Activated CD4-positive, alpha-beta T cell treated with anti-CD3 and anti-CD28 coated beads, Interleukin-2, amount 10 ng/mL, durations not matched to agents 24 days and 14 days (primary cell): Measurements from ENCODE around the gene LTB4R. TPM values are rescaled to one million over a fixed set of nuclear protein-coding genes. Genes with fewer than 3 reads are reported as not detected.
"Not testable (repeated sequence)": the region's sequence is repeated elsewhere in the genome, so short reads cannot be mapped to it uniquely, and the experiment has no call there.

Source experiments
- DNase-seq: peaks from one replicate; pipeline ENCODE4 v3.0.0; 2022
- H3K27ac Mint-ChIP-seq: one replicate; pipeline ENCODE4 v1.8.0; 2022; ENCODE audit warnings: mild to moderate bottlenecking, mixed read lengths
- H3K27me3 Mint-ChIP-seq: one replicate; pipeline ENCODE4 v1.8.0; 2022; ENCODE audit warnings: mixed read lengths
- H3K36me3 Mint-ChIP-seq: one replicate; pipeline ENCODE4 v1.8.0; 2022; ENCODE audit warnings: low read depth, mild to moderate bottlenecking, mixed read lengths
- H3K4me1 Mint-ChIP-seq: one replicate; pipeline ENCODE4 v1.8.0; 2021; ENCODE audit warnings: mixed read lengths
- H3K4me3 Mint-ChIP-seq: one replicate; pipeline ENCODE4 v1.8.0; 2022; ENCODE audit warnings: mild to moderate bottlenecking, moderate library complexity, mixed read lengths
- H3K9me3 Mint-ChIP-seq: one replicate; pipeline ENCODE4 v1.8.0; 2021; ENCODE audit warnings: mixed read lengths
- intact Hi-C: fragments of 100-400 bp; cut with micrococcal nuclease; formaldehyde crosslinking; loops from one replicate; pipeline ENCODE4 v1.15.1; 2023
- total RNA-seq: library from RNA; stranded (reverse); gene quantifications from 2 replicates; pipeline ENCODE4 v1.2.3, GENCODE V29; 2022

The LTB4R gene
- total RNA-seq, 1 donor from 2014 or later = 12.2 TPM

DNA sequence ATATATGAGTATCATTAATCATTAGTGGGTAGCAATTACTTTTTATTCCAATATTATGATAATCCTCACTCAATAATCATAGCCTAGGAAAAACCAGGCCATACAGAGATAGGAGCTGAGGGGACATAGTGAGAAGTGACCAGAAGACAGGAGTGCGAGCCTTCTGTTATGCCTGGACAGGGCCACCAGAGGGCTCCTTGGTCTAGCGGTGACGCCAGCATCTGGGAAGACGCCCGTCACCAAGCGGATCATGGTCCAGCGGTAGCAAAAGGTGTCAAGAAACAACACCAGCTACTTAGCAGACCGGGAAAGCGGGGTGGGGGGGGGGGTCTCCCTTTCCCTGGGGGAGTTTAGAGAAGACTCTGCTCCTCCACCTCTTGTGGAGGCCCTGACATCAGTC, 16.6 kb downstream of the LTB4R start:
- H3K27ac Mint-ChIP-seq, intact Hi-C loops, H3K4me3 Mint-ChIP-seq, H3K36me3 Mint-ChIP-seq, H3K9me3 Mint-ChIP-seq: not testable (repeated sequence)
- H3K27me3 Mint-ChIP-seq = peaks cover 13% of the 10 kb centered on the region
- DNase-seq = peak; percentile 72
- H3K4me1 Mint-ChIP-seq = peaks cover 42% of the 10 kb centered on the region

DNA sequence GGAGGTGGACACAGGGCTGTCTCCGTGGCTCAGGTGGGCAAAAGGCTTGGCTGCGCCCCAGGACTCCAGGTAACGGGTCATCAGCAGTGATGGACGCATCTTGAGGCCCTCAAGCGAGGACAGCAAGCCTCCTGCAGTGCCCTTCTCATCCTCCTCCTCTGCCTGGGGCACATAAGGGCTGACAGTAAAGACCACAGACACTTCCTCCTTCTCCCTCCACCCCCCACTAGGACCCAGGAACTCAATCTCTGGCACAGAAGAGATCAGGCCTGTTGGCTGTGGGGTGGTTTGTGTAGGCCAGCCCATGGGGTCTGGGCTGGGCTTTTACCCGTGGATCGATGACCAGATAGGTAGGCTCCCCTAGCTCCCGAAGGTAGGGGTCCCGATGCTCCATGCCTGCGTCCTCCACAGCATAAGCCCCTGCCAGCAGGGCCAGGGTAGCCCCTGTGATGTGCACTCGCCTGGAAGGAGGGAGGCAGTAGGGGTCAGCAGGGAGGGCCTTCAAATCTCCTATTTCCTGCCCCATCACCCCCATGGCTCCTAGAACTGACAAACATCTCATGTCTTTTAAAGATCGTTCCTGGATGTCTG, 17.9 kb downstream of the LTB4R start:
- intact Hi-C loops = no loop called here
- no peak for DNase-seq
- Mint-ChIP-seq H3K36me3 (no peaks in the 10 kb centered on the region), H3K27ac (no peak overlapping the region), H3K4me3 (no peak overlapping the region), H3K4me1 (peaks cover 47% of the 10 kb centered on the region), H3K27me3 (peaks cover 17% of the 10 kb centered on the region), H3K9me3 (no peaks in the 10 kb centered on the region)

- no peaks in the 10 kb centered on the region for H3K36me3 Mint-ChIP-seq
- no peak overlapping the region for H3K4me3 Mint-ChIP-seq
- H3K27me3 Mint-ChIP-seq = peaks cover 21% of the 10 kb centered on the region
- no peak overlapping the region for H3K27ac Mint-ChIP-seq
- peak; percentile 79 for DNase-seq
- peaks cover 50% of the 10 kb centered on the region for H3K4me1 Mint-ChIP-seq
- intact Hi-C loops = loop anchor here (5.0 kb wide), 1 partner anchor 343 kb away; no protein-coding TSS in a partner anchor
- no peaks in the 10 kb centered on the region for H3K9me3 Mint-ChIP-seq
These were observed 18.4 kb downstream of the LTB4R start for GRCh38 chr14:24329736-24330135.

GRCh38 chr14:24330973-24331674, 19.8 kb downstream of the LTB4R start:
- Mint-ChIP-seq H3K4me1 (peaks cover 55% of the 10 kb centered on the region), H3K36me3 (peaks cover 8% of the 10 kb centered on the region), H3K27me3 (peaks cover 29% of the 10 kb centered on the region), H3K27ac (no peak overlapping the region), H3K4me3 (no peak overlapping the region), H3K9me3 (no peaks in the 10 kb centered on the region)
- no peak for DNase-seq
- intact Hi-C loops = loop anchor here (5.0 kb wide), 1 partner anchor 341 kb away; no protein-coding TSS in a partner anchor

- Mint-ChIP-seq H3K27me3 (peaks cover 33% of the 10 kb centered on the region), H3K4me1 (peaks cover 56% of the 10 kb centered on the region), H3K36me3 (peaks cover 14% of the 10 kb centered on the region), H3K4me3 (peak overlapping the region; percentile 87), H3K9me3 (no peaks in the 10 kb centered on the region), H3K27ac (peak overlapping the region; percentile 26)
- intact Hi-C loops = loop anchor here (1.0 to 5.0 kb wide), 4 partner anchors 21 to 341 kb away; partner anchors contain the start of genes LTB4R and LTB4R2
- no peak for DNase-seq
These were observed 20.5 kb downstream of the LTB4R start for GRCh38 chr14:24331731-24332267.

DNA sequence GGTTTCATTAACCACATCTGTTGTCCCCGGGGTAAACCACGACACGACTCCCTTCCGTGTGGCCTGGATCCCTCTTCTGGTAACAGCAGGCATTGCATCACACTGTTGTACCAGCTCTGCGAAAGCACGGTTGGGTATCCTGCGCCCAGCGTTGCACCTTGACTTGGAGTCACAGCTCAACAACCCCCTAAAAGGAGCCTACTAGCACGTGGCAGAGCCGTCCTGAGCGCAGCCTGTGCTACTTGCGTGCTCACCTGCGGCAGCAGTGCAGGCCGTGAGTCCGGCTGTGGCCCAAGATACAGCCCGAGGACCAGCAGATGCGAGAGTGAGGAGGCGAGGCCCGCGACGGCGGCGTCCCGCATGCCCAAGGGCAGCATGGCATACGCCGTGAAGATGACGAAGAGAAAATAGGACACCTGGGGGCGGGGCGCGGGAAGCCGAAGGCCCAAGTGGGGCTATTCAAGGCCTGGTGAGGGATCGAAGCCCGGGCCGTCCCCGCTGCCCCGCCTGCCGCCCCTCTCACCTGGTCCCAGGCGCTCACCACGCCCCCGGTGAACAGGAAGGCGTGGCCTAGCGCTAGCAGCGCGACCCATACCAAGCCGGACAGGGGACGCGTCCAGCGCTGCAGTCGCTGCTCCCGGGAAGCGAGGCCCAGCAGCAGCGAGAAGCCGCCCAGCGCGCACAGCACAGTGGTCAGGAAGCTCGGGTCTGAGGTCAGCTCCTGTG, 21.1 kb downstream of the LTB4R start:
- H3K27me3 Mint-ChIP-seq = peaks cover 33% of the 10 kb centered on the region

DNA sequence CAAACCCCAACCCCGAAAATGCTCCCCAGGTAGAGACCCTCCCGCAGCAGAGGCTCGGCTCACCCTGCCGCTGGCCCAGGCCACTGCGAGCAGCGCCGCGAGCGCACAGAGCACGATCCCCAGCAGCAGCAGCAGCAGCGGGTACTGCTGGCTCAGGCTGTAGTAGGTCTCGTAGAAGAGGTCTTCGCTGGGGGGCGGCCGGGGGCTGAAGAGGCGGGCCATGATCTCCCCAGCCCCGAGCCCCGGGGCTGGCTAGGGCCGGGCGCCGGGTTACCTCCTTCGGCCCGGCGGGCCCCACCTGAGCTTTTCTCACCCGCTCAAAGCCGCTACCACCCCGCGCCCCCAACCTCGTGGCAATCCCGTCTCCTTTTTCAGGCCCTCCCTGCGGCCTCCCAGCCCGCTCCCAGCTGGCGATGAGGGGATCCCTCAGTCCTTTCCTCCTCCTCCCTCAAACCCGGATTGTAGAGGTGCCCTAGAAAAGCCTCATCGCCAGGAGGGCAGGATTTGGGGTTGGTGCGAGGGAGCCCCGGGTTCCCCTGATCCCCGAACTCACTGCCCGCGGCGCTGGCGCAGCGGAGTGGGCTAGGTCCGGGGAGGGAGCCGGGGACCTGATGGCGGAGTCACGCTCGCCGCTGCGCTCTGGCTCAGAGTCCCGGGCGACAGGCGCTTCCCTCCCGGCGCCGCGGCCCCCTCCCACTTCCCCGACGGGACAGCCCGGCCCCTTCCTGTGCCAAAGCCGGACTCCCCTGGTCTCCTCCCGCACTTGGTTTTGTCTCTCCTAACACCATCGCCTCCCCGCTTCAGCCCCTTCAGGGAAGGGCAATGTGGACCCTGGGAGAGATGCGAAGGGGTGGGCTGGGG, 23.4 kb downstream of the LTB4R start, which contains the start of gene ADCY4:
Gene ADCY4, minus strand, starts transcription at position 641 of the 861 bp plus-strand sequence. Its CDS starts 419 bp downstream, at position 222.
- intact Hi-C loops = loop anchor here (5.0 kb wide), 1 partner anchor 338 kb away; no protein-coding TSS in a partner anchor
- Mint-ChIP-seq H3K9me3 (no peaks in the 10 kb centered on the region), H3K4me3 (peak within 1 kb of the TSS; percentile 61), H3K27me3 (peaks cover 33% of the 10 kb centered on the region), H3K36me3 (peaks cover 30% of the 10 kb centered on the region), H3K27ac (peak within 1 kb of the TSS; percentile 45), H3K4me1 (peaks cover 47% of the 10 kb centered on the region)
- DNase-seq = peak; percentile 75

More for the DNA sequence above, 21.1 kb downstream of the LTB4R start:
- H3K36me3 Mint-ChIP-seq = peaks cover 20% of the 10 kb centered on the region
- intact Hi-C loops = loop anchor here (1.0 to 5.0 kb wide), 4 partner anchors 22 to 340 kb away; partner anchors contain the start of genes LTB4R and LTB4R2
- peak; percentile 95 for DNase-seq
- no peaks in the 10 kb centered on the region for H3K9me3 Mint-ChIP-seq
- peak overlapping the region; percentile 26 for H3K27ac Mint-ChIP-seq
- H3K4me1 Mint-ChIP-seq = peaks cover 51% of the 10 kb centered on the region
- peak overlapping the region; percentile 87 for H3K4me3 Mint-ChIP-seq

GRCh38 chr14:24335461-24336171, 24.3 kb downstream of the LTB4R start:
- Mint-ChIP-seq H3K27ac (no peak overlapping the region), H3K4me1 (peaks cover 46% of the 10 kb centered on the region), H3K36me3 (peaks cover 30% of the 10 kb centered on the region), H3K27me3 (peaks cover 31% of the 10 kb centered on the region), H3K9me3 (no peaks in the 10 kb centered on the region), H3K4me3 (peak overlapping the region; percentile 35)
- no peak for DNase-seq
- intact Hi-C loops = no loop called here

- H3K27ac Mint-ChIP-seq = no peak overlapping the region
- DNase-seq = no peak
- intact Hi-C loops = no loop called here
- peaks cover 37% of the 10 kb centered on the region for H3K4me1 Mint-ChIP-seq
- H3K9me3 Mint-ChIP-seq = no peaks in the 10 kb centered on the region
- peaks cover 31% of the 10 kb centered on the region for H3K27me3 Mint-ChIP-seq
- H3K4me3 Mint-ChIP-seq = peak overlapping the region; percentile 93
- peaks cover 30% of the 10 kb centered on the region for H3K36me3 Mint-ChIP-seq
These were observed 26.0 kb downstream of the LTB4R start for GRCh38 chr14:24337144-24337823.

DNA sequence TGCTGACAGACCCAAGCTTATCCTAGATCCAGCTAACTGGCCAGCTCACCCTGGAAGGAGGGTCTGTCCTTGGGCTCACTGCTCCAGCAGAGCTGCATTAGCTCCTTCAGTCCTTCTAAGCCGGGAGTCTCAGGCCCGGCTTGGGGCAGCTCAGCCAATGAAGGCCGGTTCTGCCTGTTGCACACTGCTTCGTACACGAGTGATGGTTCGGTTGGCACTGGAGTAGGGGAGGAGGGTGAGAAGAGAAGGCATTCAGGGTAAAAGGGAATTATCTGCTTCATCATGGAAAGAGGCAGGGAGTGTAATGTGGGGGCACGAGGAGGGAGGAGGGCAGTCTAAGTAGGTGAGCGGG, 26.5 kb downstream of the LTB4R start:
- intact Hi-C loops = no loop called here
- H3K27ac Mint-ChIP-seq = no peak overlapping the region
- peak overlapping the region; percentile 93 for H3K4me3 Mint-ChIP-seq
- H3K9me3 Mint-ChIP-seq = no peaks in the 10 kb centered on the region
- peaks cover 30% of the 10 kb centered on the region for H3K36me3 Mint-ChIP-seq
- peaks cover 35% of the 10 kb centered on the region for H3K4me1 Mint-ChIP-seq
- H3K27me3 Mint-ChIP-seq = peaks cover 32% of the 10 kb centered on the region
- DNase-seq = peak; percentile 57

DNA sequence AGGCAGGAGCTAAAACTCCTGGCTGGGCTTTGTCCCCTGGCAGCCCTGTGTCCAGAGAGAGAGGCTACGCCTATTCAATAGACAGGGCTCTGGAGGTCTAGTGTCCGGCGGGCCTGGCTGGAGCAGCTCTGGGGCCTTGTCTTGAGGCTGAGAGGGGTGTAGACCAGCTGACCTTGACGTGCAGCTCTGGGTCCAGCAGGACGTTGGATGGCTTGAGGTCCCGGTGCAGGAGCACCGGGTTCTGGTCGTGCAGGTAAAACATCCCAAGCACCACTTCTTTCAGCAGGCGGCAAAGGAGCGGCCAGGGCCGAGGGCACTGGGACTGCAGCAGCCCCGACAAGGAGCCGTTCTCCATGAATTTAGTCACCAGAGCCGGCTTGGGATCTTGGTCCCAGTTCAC, 27.5 kb downstream of the LTB4R start:
- intact Hi-C loops = no loop called here
- DNase-seq = no peak
- Mint-ChIP-seq H3K9me3 (no peaks in the 10 kb centered on the region), H3K4me3 (peak overlapping the region; percentile 93), H3K27me3 (peaks cover 28% of the 10 kb centered on the region), H3K36me3 (peaks cover 30% of the 10 kb centered on the region), H3K4me1 (peaks cover 31% of the 10 kb centered on the region), H3K27ac (no peak overlapping the region)
